ENCODE results near the gene SERGEF. TPM values are rescaled to one million over a fixed set of nuclear protein-coding genes. Genes with fewer than 3 reads are reported as not detected.

The SERGEF gene
- total RNA-seq, 1 experiment from 2014 or later = 28.7 TPM

DNA sequence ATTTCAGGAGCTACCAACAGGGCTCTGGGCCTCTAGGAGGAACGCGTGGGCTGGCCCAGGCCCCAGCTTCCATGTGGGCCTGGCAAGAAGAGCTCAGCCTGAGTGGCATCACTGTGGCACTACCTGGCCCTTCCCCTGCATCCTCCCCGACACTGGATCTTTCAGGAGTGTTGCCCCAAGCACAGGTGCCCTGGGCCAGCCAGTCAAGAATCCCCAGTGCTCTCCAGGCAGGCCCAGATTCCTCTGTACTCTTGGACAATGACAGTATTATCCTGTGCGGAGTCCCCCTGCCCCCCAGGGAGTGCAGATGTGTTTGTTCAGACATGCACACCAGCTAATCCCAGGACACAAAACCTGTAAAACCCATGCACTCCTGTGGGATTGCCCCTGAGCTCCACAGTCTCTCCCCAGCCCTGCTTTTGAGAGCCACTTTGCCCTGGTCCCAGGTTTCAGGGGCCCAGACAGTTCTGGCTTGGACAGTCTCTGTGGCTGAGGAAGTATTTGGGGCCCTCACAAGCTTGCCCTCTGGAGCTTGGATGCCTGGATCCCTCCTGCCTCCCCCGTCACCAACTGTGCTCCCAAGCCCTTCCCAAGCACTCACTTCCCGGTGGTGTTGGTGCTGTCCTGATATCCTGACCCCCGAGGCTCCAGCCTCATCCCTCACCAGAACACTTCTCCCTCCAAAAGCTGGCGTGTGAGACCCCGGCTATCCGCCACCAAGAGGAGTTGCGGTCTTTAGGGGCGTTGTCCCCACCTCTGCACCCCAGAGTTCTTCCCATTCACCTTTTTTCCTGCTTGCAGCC is 238.4 kb downstream of the SERGEF start:
- ChIA-PET CTCF (no interaction called here), POLR2A (ENCODE audit: unreplicated experiment) (interaction anchor here (0.6 kb wide), 1 partner anchor 8 kb away, joined by 3 read pairs; no protein-coding TSS in a partner anchor)
- Histone ChIP-seq H3K36me3 (ENCODE audit: low read depth) (no peaks in the 10 kb centered on the region), H3K27me3 (ENCODE audit: insufficient read depth, low read depth) (peaks cover 36% of the 10 kb centered on the region; the same call in 1 of the 2 replicates), H3K79me2 (ENCODE audit: low read depth) (no peaks in the 10 kb centered on the region), H3K4me1 (replicated peaks; ENCODE audit: insufficient read depth) (no peaks in the 10 kb centered on the region), H3K4me3 (no peak overlapping the region), H3K9me3 (ENCODE audit: insufficient read depth, low read depth) (no peaks in the 10 kb centered on the region), H3K4me2 (no peak overlapping the region), H3K27ac (no peak overlapping the region), H3K9me2 (ENCODE audit: insufficient read depth) (no peaks in the 10 kb centered on the region), H4K20me1 (ENCODE audit: insufficient read depth) (no peaks in the 10 kb centered on the region), H2AFZ (no peak overlapping the region), H3F3A (ENCODE audit: insufficient read depth, low read depth) (no peaks in the 10 kb centered on the region)
- BruUV-seq (replicated peaks) = no TSS peak
- intact Hi-C loops (cut with micrococcal nuclease; ENCODE audit: unreplicated experiment) = no loop called here
- TF ChIP-seq CTCF (conservative IDR thresholded peaks at IDR 0.05) (no peak), EZH2 (IDR thresholded peaks at IDR 0.05; ENCODE audit: low read depth) (no peak)
- DNase-seq = no peak

DNA sequence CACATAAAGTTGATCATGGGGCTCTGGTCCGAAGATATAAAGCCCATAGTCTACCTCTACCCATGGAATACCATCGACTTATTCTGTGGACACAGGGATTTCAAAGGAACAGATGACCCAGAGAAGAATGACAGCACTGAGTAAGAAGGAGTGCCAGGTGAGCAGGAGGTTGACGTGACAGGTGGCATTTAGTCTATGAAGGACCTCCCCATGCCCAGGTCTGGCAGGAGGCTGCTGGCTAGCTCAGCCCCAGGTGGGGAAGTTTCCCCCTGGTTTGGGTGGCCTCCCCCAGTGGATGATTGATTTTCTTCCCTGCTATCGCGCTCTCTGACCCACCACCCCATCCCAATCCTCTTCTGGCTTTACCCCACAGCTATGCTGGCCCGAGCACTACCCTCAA is 239.2 kb downstream of the SERGEF start:
- no TSS peak for BruUV-seq (replicated peaks)
- intact Hi-C loops (cut with micrococcal nuclease; ENCODE audit: unreplicated experiment) = no loop called here
- no peaks in the 10 kb centered on the region for H4K20me1 ChIP-seq (ENCODE audit: insufficient read depth)
- TF ChIP-seq CTCF (conservative IDR thresholded peaks at IDR 0.05) = no peak
- TF ChIP-seq EZH2 (IDR thresholded peaks at IDR 0.05; ENCODE audit: low read depth) = no peak
- no peaks in the 10 kb centered on the region for H3K9me2 ChIP-seq (ENCODE audit: insufficient read depth)
- H3K36me3 ChIP-seq (ENCODE audit: low read depth) = no peaks in the 10 kb centered on the region
- no peak overlapping the region for H3K4me2 ChIP-seq
- peaks cover 36% of the 10 kb centered on the region; the same call in 1 of the 2 replicates for H3K27me3 ChIP-seq (ENCODE audit: insufficient read depth, low read depth)
- no peaks in the 10 kb centered on the region for H3K4me1 ChIP-seq (replicated peaks; ENCODE audit: insufficient read depth)
- no peaks in the 10 kb centered on the region for H3F3A ChIP-seq (ENCODE audit: insufficient read depth, low read depth)
- H3K79me2 ChIP-seq (ENCODE audit: low read depth) = no peaks in the 10 kb centered on the region
- H3K4me3 ChIP-seq = no peak overlapping the region
- H3K9me3 ChIP-seq (ENCODE audit: insufficient read depth, low read depth) = no peaks in the 10 kb centered on the region
- ChIA-PET CTCF (no interaction called here), POLR2A (ENCODE audit: unreplicated experiment) (no interaction called here)
- no peak overlapping the region for H2AFZ ChIP-seq
- no peak overlapping the region for H3K27ac ChIP-seq
- no peak for DNase-seq

DNA sequence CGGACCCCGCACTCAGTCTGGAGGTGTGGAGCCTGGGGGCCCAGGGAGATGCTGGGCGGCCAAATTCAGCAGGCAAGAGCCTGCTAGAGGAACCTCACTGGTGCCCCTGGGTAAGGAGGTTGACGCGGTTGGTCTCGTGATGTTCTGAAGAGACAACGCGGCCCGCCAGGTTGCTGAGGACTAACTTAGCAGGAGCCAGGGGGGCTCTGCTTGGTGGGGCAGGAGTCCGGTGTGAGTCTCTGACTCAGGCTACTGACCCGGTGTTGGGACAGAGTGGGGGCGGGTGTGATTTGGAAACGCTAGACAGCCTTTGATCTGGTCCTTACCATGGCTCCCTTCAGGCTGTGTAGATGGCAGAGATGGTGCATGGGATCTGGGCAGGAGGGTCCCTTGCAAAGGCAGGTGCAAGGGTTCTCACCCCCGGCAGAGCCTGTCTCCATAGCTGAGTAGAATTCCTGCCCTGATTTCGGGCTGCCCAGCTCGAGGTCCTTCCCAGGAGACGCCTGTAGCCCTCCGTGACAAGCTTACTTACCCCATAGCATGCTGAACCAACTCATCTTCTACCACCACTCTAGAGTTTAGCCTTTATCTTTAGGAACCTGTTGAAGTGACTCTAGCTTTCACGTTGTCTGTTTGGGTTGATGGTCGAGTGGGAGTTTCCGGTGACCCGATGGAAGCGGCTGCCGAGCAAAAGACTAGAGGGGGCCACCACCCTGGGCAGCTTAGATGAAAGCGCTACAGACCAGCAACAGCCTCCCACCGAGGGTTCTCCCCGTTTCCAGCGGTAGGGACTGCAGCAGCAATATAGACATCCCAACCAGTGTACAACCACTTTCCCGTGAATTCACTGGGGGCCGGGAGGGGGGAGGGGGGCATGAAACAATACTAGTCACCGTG is 239.9 kb downstream of the SERGEF start:
- no peaks in the 10 kb centered on the region for H4K20me1 ChIP-seq (ENCODE audit: insufficient read depth)
- no peak overlapping the region for H3K27ac ChIP-seq
- H3F3A ChIP-seq (ENCODE audit: insufficient read depth, low read depth) = no peaks in the 10 kb centered on the region
- peaks cover 30% of the 10 kb centered on the region; the same call in 1 of the 2 replicates for H3K27me3 ChIP-seq (ENCODE audit: insufficient read depth, low read depth)
- ChIA-PET CTCF (no interaction called here), POLR2A (ENCODE audit: unreplicated experiment) (no interaction called here)
- H3K4me1 ChIP-seq (replicated peaks; ENCODE audit: insufficient read depth) = no peaks in the 10 kb centered on the region
- no peak for DNase-seq
- no peak overlapping the region for H2AFZ ChIP-seq
- no peak overlapping the region for H3K4me2 ChIP-seq
- H3K9me3 ChIP-seq (ENCODE audit: insufficient read depth, low read depth) = no peaks in the 10 kb centered on the region
- TF ChIP-seq EZH2 (IDR thresholded peaks at IDR 0.05; ENCODE audit: low read depth) (no peak), CTCF (conservative IDR thresholded peaks at IDR 0.05) (no peak)
- intact Hi-C loops (cut with micrococcal nuclease; ENCODE audit: unreplicated experiment) = no loop called here
- H3K36me3 ChIP-seq (ENCODE audit: low read depth) = no peaks in the 10 kb centered on the region
- H3K9me2 ChIP-seq (ENCODE audit: insufficient read depth) = no peaks in the 10 kb centered on the region
- H3K79me2 ChIP-seq (ENCODE audit: low read depth) = no peaks in the 10 kb centered on the region
- no TSS peak for BruUV-seq (replicated peaks)
- no peak overlapping the region for H3K4me3 ChIP-seq

Measured in PC-9 (cell line).